Smooth muscle cell (in vitro differentiated cells): ENCODE results near the gene COX20. TPM values are rescaled to one million over a fixed set of nuclear protein-coding genes. Genes with fewer than 3 reads are reported as not detected.

Source experiments
- DNase-seq: peaks from one replicate; lab custom pipeline; 2025; ENCODE audit not compliant: unreplicated experiment; lab: John Stamatoyannopoulos, UW
- H2AFZ ChIP-seq: fragments of 200-600 bp; sonication (generic); 2 replicates; pipeline ENCODE4 v1.6.0; 2016; ENCODE audit warnings: antibody characterized with exemption, low read depth, mild to moderate bottlenecking
- H3F3A ChIP-seq: fragments of 200-600 bp; sonication (generic); 2 replicates; pipeline ENCODE4 v1.6.0; 2017; ENCODE audit warnings: antibody characterized with exemption, low read depth
- H3K27ac ChIP-seq: fragments of 200-600 bp; sonication (generic); 2 replicates; pipeline ENCODE4 v1.5.1; 2016; ENCODE audit warnings: low read depth, mild to moderate bottlenecking
- H3K27me3 ChIP-seq: fragments of 200-600 bp; sonication (generic); 2 replicates; pipeline ENCODE4 v1.6.1; 2016; ENCODE audit warnings: low read depth, mild to moderate bottlenecking
- H3K36me3 ChIP-seq: fragments of 200-600 bp; sonication (generic); 2 replicates; pipeline ENCODE4 v1.5.1; 2016; ENCODE audit warnings: low read depth
- H3K4me1 ChIP-seq: fragments of 200-600 bp; sonication (generic); 2 replicates; pipeline ENCODE4 v1.5.1; 2016; ENCODE audit warnings: low read depth
- H3K4me2 ChIP-seq: fragments of 200-600 bp; sonication (generic); 2 replicates; pipeline ENCODE4 v1.6.0; 2016; ENCODE audit warnings: mild to moderate bottlenecking
- H3K4me3 ChIP-seq: fragments of 200-600 bp; sonication (generic); 2 replicates; pipeline ENCODE4 v1.5.1; 2016; ENCODE audit warnings: mild to moderate bottlenecking
- H3K79me2 ChIP-seq: fragments of 200-600 bp; sonication (generic); 2 replicates; pipeline ENCODE4 v1.6.0; 2016; ENCODE audit warnings: low read depth, mild to moderate bottlenecking
- H3K9ac ChIP-seq: fragments of 200-600 bp; sonication (generic); 2 replicates; pipeline ENCODE4 v1.6.0; 2016; ENCODE audit warnings: low read depth
- H3K9me3 ChIP-seq: fragments of 200-600 bp; sonication (generic); replicated peaks from 2 replicates; pipeline ENCODE4 v1.5.1; 2016; ENCODE audit warnings: low read depth
- H4K20me1 ChIP-seq: fragments of 200-600 bp; sonication (generic); 2 replicates; pipeline ENCODE4 v1.6.0; 2016; ENCODE audit warnings: low read depth
- WGBS: methylation state at CpG from one replicate; pipeline ENCODE4 v1.1.7; 2016; ENCODE audit warnings: low lambda C conversion rate; 5-methylcytosine and 5-hydroxymethylcytosine counted together
- polyA plus RNA-seq: library from polyadenylated mRNA; unstranded; fragments of >200 nt; fragmentation: Nextera tagmentation; extraction: Ambion mirVana; gene quantifications from 2 replicates; pipeline ENCODE4 v1.2.1, GENCODE V29; 2016
- total RNA-seq: library from RNA; depleted of rRNA; stranded (reverse); fragments of >200 nt; gene quantifications from 2 replicates; pipeline ENCODE4 v1.2.3, GENCODE V29; 2014
- TF ChIP-seq, protein P1 (sequence below): fragments of 200-600 bp; sonication (generic); IDR thresholded peaks from 2 replicates; pipeline ENCODE4 v1.5.1; 2017; ENCODE audit warnings: borderline replicate concordance, mild to moderate bottlenecking, antibody characterized with exemption; ENCODE audit not compliant: insufficient read depth, poor library complexity, severe bottlenecking

The COX20 gene
- total and polyA plus RNA-seq, 2 experiments from 2014 or later: 11.1 to 37.2 TPM

- Histone ChIP-seq H3K27me3 (peaks cover 25% of the 10 kb centered on the region), H3K4me1 (no peaks in the 10 kb centered on the region), H3K9me3 (no peaks in the 10 kb centered on the region), H3K79me2 (no peaks in the 10 kb centered on the region), H3K36me3 (no peaks in the 10 kb centered on the region), H3K27ac (no peak overlapping the region), H3K9ac (no peak overlapping the region), H3K4me2 (peak overlapping the region; percentile 8), H3F3A (no peaks in the 10 kb centered on the region), H4K20me1 (no peaks in the 10 kb centered on the region), H3K4me3 (no peak overlapping the region), H2AFZ (no peak overlapping the region)
- DNase-seq: no peak
- WGBS: 37% methylated on average over 2 of the region's 2 CpGs
- TF ChIP-seq, protein P1, sequence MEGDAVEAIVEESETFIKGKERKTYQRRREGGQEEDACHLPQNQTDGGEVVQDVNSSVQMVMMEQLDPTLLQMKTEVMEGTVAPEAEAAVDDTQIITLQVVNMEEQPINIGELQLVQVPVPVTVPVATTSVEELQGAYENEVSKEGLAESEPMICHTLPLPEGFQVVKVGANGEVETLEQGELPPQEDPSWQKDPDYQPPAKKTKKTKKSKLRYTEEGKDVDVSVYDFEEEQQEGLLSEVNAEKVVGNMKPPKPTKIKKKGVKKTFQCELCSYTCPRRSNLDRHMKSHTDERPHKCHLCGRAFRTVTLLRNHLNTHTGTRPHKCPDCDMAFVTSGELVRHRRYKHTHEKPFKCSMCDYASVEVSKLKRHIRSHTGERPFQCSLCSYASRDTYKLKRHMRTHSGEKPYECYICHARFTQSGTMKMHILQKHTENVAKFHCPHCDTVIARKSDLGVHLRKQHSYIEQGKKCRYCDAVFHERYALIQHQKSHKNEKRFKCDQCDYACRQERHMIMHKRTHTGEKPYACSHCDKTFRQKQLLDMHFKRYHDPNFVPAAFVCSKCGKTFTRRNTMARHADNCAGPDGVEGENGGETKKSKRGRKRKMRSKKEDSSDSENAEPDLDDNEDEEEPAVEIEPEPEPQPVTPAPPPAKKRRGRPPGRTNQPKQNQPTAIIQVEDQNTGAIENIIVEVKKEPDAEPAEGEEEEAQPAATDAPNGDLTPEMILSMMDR: no peak
These were observed 15.3 kb upstream of the COX20 start for GRCh38 chr1:244820131-244820530.

DNA sequence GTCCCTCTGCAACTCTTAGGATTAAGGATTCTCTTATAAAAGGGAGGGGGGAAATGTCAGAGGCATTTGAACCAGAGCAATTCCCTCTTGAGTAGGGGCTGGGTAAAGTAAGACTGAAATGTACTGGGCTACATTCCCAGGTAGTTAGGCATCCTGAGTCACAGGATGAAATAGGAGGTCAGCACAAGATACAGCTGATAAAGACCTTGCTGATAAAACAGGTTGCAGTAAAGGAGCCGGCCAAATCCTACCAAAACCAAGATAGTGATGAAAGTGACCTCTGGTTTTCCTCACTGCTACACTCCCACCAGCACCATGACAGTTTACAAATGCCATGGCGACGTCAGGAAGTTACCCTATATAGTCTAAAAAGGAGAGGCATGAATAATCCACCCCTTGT lies 14.3 kb upstream of the COX20 start:
- H4K20me1 ChIP-seq: no peaks in the 10 kb centered on the region
- no peak overlapping the region for H3K27ac ChIP-seq
- H3K4me2 ChIP-seq: no peak overlapping the region
- no peak overlapping the region for H2AFZ ChIP-seq
- DNase-seq: no peak
- H3K4me3 ChIP-seq: no peak overlapping the region
- WGBS: 8% methylated on average over 3 of the region's 3 CpGs
- H3K9ac ChIP-seq: no peak overlapping the region
- no peaks in the 10 kb centered on the region for H3K36me3 ChIP-seq
- no peaks in the 10 kb centered on the region for H3K79me2 ChIP-seq
- H3F3A ChIP-seq: no peaks in the 10 kb centered on the region
- no peaks in the 10 kb centered on the region for H3K4me1 ChIP-seq
- no peaks in the 10 kb centered on the region for H3K9me3 ChIP-seq
- TF ChIP-seq, protein P1: no peak
- peaks cover 15% of the 10 kb centered on the region for H3K27me3 ChIP-seq

DNA sequence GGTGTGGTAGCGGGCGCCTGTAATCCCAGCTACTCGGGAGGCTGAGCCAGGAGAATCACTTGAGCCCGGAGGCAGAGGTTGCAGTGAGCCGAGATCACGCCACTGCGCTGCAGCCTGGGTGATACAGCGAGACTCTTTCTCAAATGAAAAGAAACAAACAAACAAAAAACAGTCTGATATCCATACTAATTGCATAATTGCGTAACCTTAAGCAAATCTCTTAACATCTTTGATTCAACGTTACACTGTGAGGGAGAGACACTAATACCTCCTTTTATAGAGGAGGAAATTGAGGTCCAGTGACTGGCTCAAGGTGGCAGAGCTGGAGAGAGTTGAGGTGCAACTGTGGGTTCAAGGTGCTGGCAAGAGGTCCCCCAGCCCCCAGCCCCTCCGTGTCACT lies 12.6 kb upstream of the COX20 start:
- no peak for DNase-seq
- no peak overlapping the region for H3K9ac ChIP-seq
- H3K9me3 ChIP-seq: no peaks in the 10 kb centered on the region
- no peaks in the 10 kb centered on the region for H3K4me1 ChIP-seq
- no peaks in the 10 kb centered on the region for H4K20me1 ChIP-seq
- no peak overlapping the region for H2AFZ ChIP-seq
- H3K79me2 ChIP-seq: no peaks in the 10 kb centered on the region
- no peaks in the 10 kb centered on the region for H3K27me3 ChIP-seq
- no peak overlapping the region for H3K27ac ChIP-seq
- WGBS: 88% methylated on average over 11 of the region's 11 CpGs
- no peak overlapping the region for H3K4me2 ChIP-seq
- no peak overlapping the region for H3K4me3 ChIP-seq
- TF ChIP-seq, protein P1: no peak
- H3F3A ChIP-seq: no peaks in the 10 kb centered on the region
- H3K36me3 ChIP-seq: no peaks in the 10 kb centered on the region

DNA sequence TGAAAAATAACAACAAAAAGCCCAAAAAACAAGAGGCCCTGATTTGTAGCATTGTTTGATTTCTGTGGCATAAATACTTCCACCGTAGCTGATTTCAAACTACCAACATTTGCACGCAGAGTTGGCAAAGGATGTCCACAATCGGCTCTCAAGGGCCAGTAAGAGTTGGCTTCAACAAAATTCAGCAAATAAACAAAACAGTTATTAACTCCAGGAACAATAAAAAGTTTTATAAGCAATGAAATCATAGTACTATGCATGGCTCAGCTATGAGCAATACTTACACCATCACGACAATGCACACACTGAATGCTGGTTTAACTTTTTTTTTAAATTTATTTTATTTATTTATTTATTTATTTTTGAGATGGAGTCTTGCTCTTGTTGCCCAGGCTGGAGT lies 8.7 kb upstream of the COX20 start:
- DNase-seq: no peak
- H2AFZ ChIP-seq: no peak overlapping the region
- H3K4me3 ChIP-seq: no peak overlapping the region
- no peaks in the 10 kb centered on the region for H3F3A ChIP-seq
- no peak overlapping the region for H3K9ac ChIP-seq
- no peaks in the 10 kb centered on the region for H3K27me3 ChIP-seq
- no peaks in the 10 kb centered on the region for H4K20me1 ChIP-seq
- WGBS: 90% methylated on average over 4 of the region's 4 CpGs
- no peaks in the 10 kb centered on the region for H3K36me3 ChIP-seq
- no peaks in the 10 kb centered on the region for H3K79me2 ChIP-seq
- no peak overlapping the region for H3K27ac ChIP-seq
- no peak overlapping the region for H3K4me2 ChIP-seq
- no peaks in the 10 kb centered on the region for H3K9me3 ChIP-seq
- TF ChIP-seq, protein P1: no peak
- H3K4me1 ChIP-seq: no peaks in the 10 kb centered on the region
